ENCODE results near the gene ABCA1. TPM values are rescaled to one million over a fixed set of nuclear protein-coding genes. Genes with fewer than 3 reads are reported as not detected.

ABCA1 gene
- total RNA-seq, 1 donor from 2014 or later: 13.0 TPM

- ATAC-seq: peak; percentile 56
- intact Hi-C loops (cut with micrococcal nuclease): no loop called here
- no peak for DNase-seq
These were observed 101.7 kb downstream of the ABCA1 start for GRCh38 chr9:104826079-104826775.

- DNase-seq: no peak
- intact Hi-C loops (cut with micrococcal nuclease): no loop called here
- no peak for ATAC-seq
These were observed 107.6 kb downstream of the ABCA1 start for GRCh38 chr9:104820336-104820735.

- DNase-seq (no peak), ATAC-seq (no peak)
- intact Hi-C loops (cut with micrococcal nuclease): no loop called here
These were observed 108.9 kb downstream of the ABCA1 start for GRCh38 chr9:104819033-104819432.

- DNase-seq: no peak
- intact Hi-C loops (cut with micrococcal nuclease): no loop called here
- no peak for ATAC-seq
These were observed 110.5 kb downstream of the ABCA1 start for GRCh38 chr9:104817437-104817836.

GRCh38 chr9:104815851-104816565 is 111.9 kb downstream of the ABCA1 start:
- intact Hi-C loops (cut with micrococcal nuclease): no loop called here
- DNase-seq: no peak
- ATAC-seq: no peak

- intact Hi-C loops (cut with micrococcal nuclease): no loop called here
- DNase-seq (no peak), ATAC-seq (peak; percentile 76)
These were observed 117.3 kb downstream of the ABCA1 start for GRCh38 chr9:104810421-104811339.

GRCh38 chr9:104808035-104808614 is 119.8 kb downstream of the ABCA1 start:
- ATAC-seq (peak; percentile 68), DNase-seq (no peak)
- intact Hi-C loops (cut with micrococcal nuclease): no loop called here

GRCh38 chr9:104805441-104805840 is 122.5 kb downstream of the ABCA1 start:
- intact Hi-C loops (cut with micrococcal nuclease): no loop called here

GRCh38 chr9:104802906-104803305 is 125.0 kb downstream of the ABCA1 start:
- intact Hi-C loops (cut with micrococcal nuclease): no loop called here
- ATAC-seq (no peak), DNase-seq (no peak)

More at GRCh38 chr9:104805441-104805840, 122.5 kb downstream of the ABCA1 start:
- DNase-seq (no peak), ATAC-seq (no peak)

GRCh38 chr9:104802110-104802509 is 125.8 kb downstream of the ABCA1 start:
- ATAC-seq (peak; percentile 72), DNase-seq (no peak)
- intact Hi-C loops (cut with micrococcal nuclease): no loop called here

- ATAC-seq (no peak), DNase-seq (no peak)
- intact Hi-C loops (cut with micrococcal nuclease): no loop called here
These were observed 127.7 kb downstream of the ABCA1 start for GRCh38 chr9:104800068-104800785.

GRCh38 chr9:104798209-104798995 is 129.6 kb downstream of the ABCA1 start:
- intact Hi-C loops (cut with micrococcal nuclease): no loop called here
- no peak for ATAC-seq
- DNase-seq: no peak

GRCh38 chr9:104795857-104796256 is 132.1 kb downstream of the ABCA1 start:
- DNase-seq (no peak), ATAC-seq (no peak)
- intact Hi-C loops (cut with micrococcal nuclease): no loop called here

GRCh38 chr9:104795082-104795481 is 132.9 kb downstream of the ABCA1 start:
- intact Hi-C loops (cut with micrococcal nuclease): no loop called here

GRCh38 chr9:104794070-104794469 is 133.9 kb downstream of the ABCA1 start:
- no peak for ATAC-seq
- intact Hi-C loops (cut with micrococcal nuclease): no loop called here
- no peak for DNase-seq

More at GRCh38 chr9:104795082-104795481, 132.9 kb downstream of the ABCA1 start:
- DNase-seq (no peak), ATAC-seq (peak; percentile 60)

GRCh38 chr9:104788251-104788650 is 139.7 kb downstream of the ABCA1 start:
- DNase-seq (no peak), ATAC-seq (no peak)
- intact Hi-C loops (cut with micrococcal nuclease): no loop called here

GRCh38 chr9:104787306-104788015 is 140.5 kb downstream of the ABCA1 start:
- intact Hi-C loops (cut with micrococcal nuclease): no loop called here
- DNase-seq (no peak), ATAC-seq (peak; percentile 18)
